Activated CD4-positive, alpha-beta T cell treated with anti-CD3 and anti-CD28 coated beads, Interleukin-2, Interleukin-4, amounts not matched to agents 100 ng/mL and 50 ng/mL, durations not matched to agents 16 hours and 8 hours (primary cell): ENCODE data around the gene TULP4.

Experiments used
- DNase-seq: peaks from one replicate; pipeline ENCODE4 v3.0.0-alpha.2; 2020; ENCODE audit warnings: low spot score

Gene TULP4

GRCh38 chr6:158559895-158560835, 247.9 kb downstream of the TULP4 start, which contains the start of gene TMEM181:
Gene TMEM181 (plus strand): TSS chr6:158560091. CDS start chr6:158560225, 134 bp downstream.
- DNase-seq: peak; percentile 87

GRCh38 chr6:158560836-158561320, 248.6 kb downstream of the TULP4 start:
- DNase-seq: peak; percentile 13
